Sigmoid colon (tissue), 7 donors: ENCODE results near the gene NUDT21. TPM values are rescaled to one million over a fixed set of nuclear protein-coding genes. Genes with fewer than 3 reads are reported as not detected.

Experiments
- DNase-seq: peaks from one replicate; pipeline ENCODE4 v3.0.0-alpha.2; 2019
- H3K27ac ChIP-seq, 4 donors: fragments of 200-600 bp; sonication (generic); one replicate each; pipeline ENCODE4 v1.5.1; 2016 to 2019; ENCODE audit warnings: mild to moderate bottlenecking in 1 of 4
- H3K27me3 ChIP-seq, 3 donors: fragments of 200-600 bp; sonication (generic); one replicate each; pipeline ENCODE4 v1.5.1; 2019; ENCODE audit warnings: mild to moderate bottlenecking in 1 of 3
- H3K36me3 ChIP-seq, 4 donors: fragments of 200-600 bp; sonication (generic); one replicate each; pipeline ENCODE4 v1.5.1; 2016 to 2019
- H3K4me1 ChIP-seq, 4 donors: fragments of 200-600 bp; sonication (generic); one replicate each; pipeline ENCODE4 v1.5.1; 2017 to 2019
- H3K4me3 ChIP-seq, 4 donors: fragments of 200-600 bp; sonication (generic); one replicate each; pipeline ENCODE4 v1.5.1; 2017 to 2019; ENCODE audit warnings: mild to moderate bottlenecking in 2 of 4, moderate library complexity in 1 of 4
- H3K9me3 ChIP-seq, 4 donors: fragments of 200-600 bp in 3 of 4; sonication (generic) in 3 of 4; one replicate each; pipeline versions ENCODE4 v1.5.1 to v1.6.1; 2013 to 2019
- EP300 ChIP-seq, 4 donors: sonication (generic); formaldehyde crosslinking; IDR thresholded peaks; one replicate each; pipeline ENCODE4 v1.6.1; 2017; ENCODE audit warnings: antibody characterized with exemption in 4 of 4
- POLR2A ChIP-seq, 2 donors: fragments of 450-650 bp; IDR thresholded peaks; one replicate each; pipeline ENCODE4 v1.6.1; 2016; ENCODE audit warnings: antibody characterized with exemption in 2 of 2, mild to moderate bottlenecking in 2 of 2, moderate library complexity in 2 of 2
- POLR2AphosphoS5 ChIP-seq, 4 donors: sonication (generic); formaldehyde crosslinking; IDR thresholded peaks; one replicate each; pipeline ENCODE4 v1.6.1; 2017; ENCODE audit warnings: antibody characterized with exemption in 4 of 4
- WGBS, 2 donors: extraction: QIAGEN DNeasy Blood & Tissue Kit; methylation state at CpG; one replicate each; pipeline ENCODE4 v1.1.7; 2013; 5-methylcytosine and 5-hydroxymethylcytosine counted together
- intact Hi-C: fragments of 100-400 bp; cut with DNase I; formaldehyde crosslinking; loops from one replicate; pipeline ENCODE4 v1.15.1; 2023
- polyA plus RNA-seq, 3 donors: library from polyadenylated mRNA; stranded (reverse); fragments of 200-250 nt; gene quantifications; one replicate each; pipeline ENCODE4 v1.2.3, GENCODE V29; 2013
- total RNA-seq, 4 donors: library from RNA; depleted of rRNA; stranded (reverse); fragments of >200 nt; gene quantifications; one replicate each; pipeline ENCODE4 v1.1.0, GENCODE V29; 2016
- TF ChIP-seq, protein P1 (sequence below), 4 experiments: fragments of 450-650 bp in 3 of 4; fragments of 200-600 bp in 1 of 4; IDR thresholded peaks; one replicate each; pipeline ENCODE4 v1.5.1; 2016 to 2019; ENCODE audit warnings: antibody characterized with exemption in 4 of 4, mild to moderate bottlenecking in 3 of 4, moderate library complexity in 2 of 4
- donor health status: healthy with polysubstance abuse.
- donor health status: Bipolar disorder and iron deficiency.
- donor health status: healthy.

NUDT21 gene
- total and polyA plus RNA-seq, 7 donors, result 33.0 to 51.7 (median 44.1) TPM

GRCh38 chr16:56424791-56425438 is 26.2 kb downstream of the NUDT21 start:
- Histone ChIP-seq H3K27ac (peak overlapping the region; percentile 89 to 97 (median 92)), H3K4me3 (peak overlapping the region; percentile 83 to 98 (median 88)), H3K4me1 (peaks cover 0 to 50% (median 33%) of the 10 kb centered on the region in 4 donors), H3K9me3 (no peaks in the 10 kb centered on the region), H3K36me3 (no peaks in the 10 kb centered on the region), H3K27me3 (no peaks in the 10 kb centered on the region)
- peak; percentile 74 for DNase-seq
- WGBS, 2 donors, result 1% methylated on average over 79 of the region's 79 CpGs
- intact Hi-C loops, result loop anchor here (2.0 to 10.0 kb wide), 2 partner anchors 26 to 180 kb away; partner anchors contain the start of genes MT2A, NUDT21 and OGFOD1
- TF ChIP-seq EP300 (IDR thresholded peaks at IDR 0.05) (no peak), POLR2AphosphoS5 (IDR thresholded peaks at IDR 0.05) (no peak), POLR2A (IDR thresholded peaks at IDR 0.05) (no peak)
- TF ChIP-seq, protein P1, sequence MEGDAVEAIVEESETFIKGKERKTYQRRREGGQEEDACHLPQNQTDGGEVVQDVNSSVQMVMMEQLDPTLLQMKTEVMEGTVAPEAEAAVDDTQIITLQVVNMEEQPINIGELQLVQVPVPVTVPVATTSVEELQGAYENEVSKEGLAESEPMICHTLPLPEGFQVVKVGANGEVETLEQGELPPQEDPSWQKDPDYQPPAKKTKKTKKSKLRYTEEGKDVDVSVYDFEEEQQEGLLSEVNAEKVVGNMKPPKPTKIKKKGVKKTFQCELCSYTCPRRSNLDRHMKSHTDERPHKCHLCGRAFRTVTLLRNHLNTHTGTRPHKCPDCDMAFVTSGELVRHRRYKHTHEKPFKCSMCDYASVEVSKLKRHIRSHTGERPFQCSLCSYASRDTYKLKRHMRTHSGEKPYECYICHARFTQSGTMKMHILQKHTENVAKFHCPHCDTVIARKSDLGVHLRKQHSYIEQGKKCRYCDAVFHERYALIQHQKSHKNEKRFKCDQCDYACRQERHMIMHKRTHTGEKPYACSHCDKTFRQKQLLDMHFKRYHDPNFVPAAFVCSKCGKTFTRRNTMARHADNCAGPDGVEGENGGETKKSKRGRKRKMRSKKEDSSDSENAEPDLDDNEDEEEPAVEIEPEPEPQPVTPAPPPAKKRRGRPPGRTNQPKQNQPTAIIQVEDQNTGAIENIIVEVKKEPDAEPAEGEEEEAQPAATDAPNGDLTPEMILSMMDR (IDR thresholded peaks at IDR 0.05), result no peak

DNA sequence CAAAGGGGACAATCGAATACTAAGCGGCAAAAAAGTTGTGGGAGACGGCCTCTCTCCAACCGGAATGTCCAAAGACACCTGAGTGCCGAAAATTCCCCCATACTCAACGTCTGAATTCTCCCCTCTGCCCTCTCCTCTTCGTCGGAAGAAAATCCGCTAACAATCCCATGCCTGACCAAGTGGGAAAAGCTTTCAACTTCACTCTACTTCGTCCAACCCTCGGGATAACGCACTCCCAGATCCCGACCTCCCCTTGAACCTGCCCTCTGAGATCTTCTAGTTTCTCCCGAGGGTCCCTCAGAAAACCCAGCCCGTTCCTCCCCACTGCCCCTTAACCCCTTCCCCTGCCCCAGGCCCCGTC is 26.7 kb downstream of the NUDT21 start:
- H3K36me3 ChIP-seq, result no peaks in the 10 kb centered on the region
- intact Hi-C loops, result loop anchor here (2.0 to 10.0 kb wide), 2 partner anchors 26 to 180 kb away; partner anchors contain the start of genes MT2A, NUDT21 and OGFOD1
- H3K27me3 ChIP-seq, result no peaks in the 10 kb centered on the region
- H3K4me3 ChIP-seq, result peak overlapping the region; percentile 83 to 98 (median 88)
- peak overlapping the region; percentile 89 to 97 (median 92) for H3K27ac ChIP-seq
- 1% methylated on average over 16 of the region's 16 CpGs for WGBS, 2 donors
- H3K4me1 ChIP-seq, result peaks cover 0 to 56% (median 34%) of the 10 kb centered on the region in 4 donors
- no peaks in the 10 kb centered on the region for H3K9me3 ChIP-seq
- no peak for TF ChIP-seq EP300 (IDR thresholded peaks at IDR 0.05)
- no peak for TF ChIP-seq POLR2AphosphoS5 (IDR thresholded peaks at IDR 0.05)
- no peak for TF ChIP-seq POLR2A (IDR thresholded peaks at IDR 0.05)
- TF ChIP-seq, protein P1 (IDR thresholded peaks at IDR 0.05), result no peak
- no peak for DNase-seq

- WGBS, 2 donors, result 14 to 23% methylated on average over 7 of the region's 7 CpGs
- TF ChIP-seq EP300 (IDR thresholded peaks at IDR 0.05) (no peak), POLR2A (IDR thresholded peaks at IDR 0.05) (no peak)
- TF ChIP-seq, protein P1 (IDR thresholded peaks at IDR 0.05), result no peak
- Histone ChIP-seq H3K36me3 (no peaks in the 10 kb centered on the region), H3K4me3 (peak overlapping the region; percentile 83 to 98 (median 88)), H3K4me1 (peaks cover 0 to 56% (median 34%) of the 10 kb centered on the region in 4 donors), H3K9me3 (no peaks in the 10 kb centered on the region), H3K27me3 (no peaks in the 10 kb centered on the region), H3K27ac (peak overlapping the region; percentile 89 to 97 (median 92))
- DNase-seq, result no peak
- intact Hi-C loops, result loop anchor here (2.0 to 10.0 kb wide), 2 partner anchors 27 to 181 kb away; partner anchors contain the start of genes MT2A, NUDT21 and OGFOD1
Measured at GRCh38 chr16:56423584-56424403, 27.3 kb downstream of the NUDT21 start.

DNA sequence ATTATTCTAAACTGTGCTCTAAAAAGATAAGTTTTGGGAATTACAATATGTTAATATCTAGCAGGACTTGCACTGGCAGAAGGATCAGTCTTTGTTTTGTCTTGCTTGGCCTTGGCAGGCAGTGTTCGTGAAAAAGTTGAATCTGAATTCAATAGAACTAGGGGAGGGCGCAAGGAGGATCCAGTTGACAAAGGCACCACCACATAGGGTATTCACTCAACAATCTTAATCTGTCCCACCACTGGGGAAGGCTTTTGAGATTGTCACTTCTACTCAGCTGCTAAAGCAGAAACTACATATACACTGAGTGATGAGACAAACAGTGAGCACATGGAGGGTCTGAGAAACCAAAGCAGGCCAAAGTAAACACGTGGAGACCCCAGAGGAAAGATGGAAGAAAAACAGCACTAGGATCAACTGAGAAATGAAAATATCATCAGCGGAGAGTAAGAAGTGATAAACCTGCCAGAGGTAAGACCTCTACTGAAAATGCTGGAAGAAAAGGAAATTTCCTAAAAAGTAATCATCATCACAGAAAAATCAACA is 28.2 kb downstream of the NUDT21 start:
- TF ChIP-seq POLR2AphosphoS5 (IDR thresholded peaks at IDR 0.05) (no peak), EP300 (IDR thresholded peaks at IDR 0.05) (no peak), POLR2A (IDR thresholded peaks at IDR 0.05) (no peak)
- TF ChIP-seq, protein P1 (IDR thresholded peaks at IDR 0.05), result no peak
- H3K27me3 ChIP-seq, result no peaks in the 10 kb centered on the region
- no peak overlapping the region for H3K4me3 ChIP-seq
- 82 to 84% methylated on average over 4 of the region's 4 CpGs for whole genome bisulfite sequencing, 2 donors
- H3K36me3 ChIP-seq, result no peaks in the 10 kb centered on the region
- intact Hi-C loops, result loop anchor here (10.0 kb wide), 1 partner anchor 182 kb away; the partner anchor contains the start of gene MT2A
- DNase-seq, result no peak
- no peak overlapping the region for H3K27ac ChIP-seq
- H3K9me3 ChIP-seq, result no peaks in the 10 kb centered on the region
- H3K4me1 ChIP-seq, result peaks cover 0 to 56% (median 34%) of the 10 kb centered on the region in 4 donors
